ENCODE measurements around the gene TBCK. TPM values are rescaled to one million over a fixed set of nuclear protein-coding genes. Genes with fewer than 3 reads are reported as not detected.

Gene TBCK
- total RNA-seq, 1 experiment from 2014 or later = 22.3 TPM

DNA sequence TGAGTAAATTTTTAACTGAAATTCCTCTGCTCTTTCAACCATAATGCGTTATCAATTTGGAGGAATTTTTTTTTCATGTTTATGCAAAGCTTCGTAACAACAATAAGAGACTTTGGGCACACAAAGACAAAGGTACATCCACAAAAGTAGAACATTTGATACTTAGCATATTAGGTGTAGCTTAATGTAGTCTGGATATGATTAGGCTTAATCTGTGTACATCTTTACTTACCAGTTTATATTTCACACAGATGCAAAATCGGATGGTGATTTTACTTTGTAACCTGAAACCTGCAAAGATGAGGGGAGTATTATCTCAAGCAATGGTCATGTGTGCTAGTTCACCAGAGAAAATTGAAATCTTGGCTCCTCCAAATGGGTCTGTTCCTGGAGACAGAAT is 20.6 kb upstream of the TBCK start:
- RAD21 ChIA-PET (ENCODE audit: low non-redundant PET in 1 of 2, low total read pairs in 2 of 2, uncharacterized antibody in 2 of 2, unreplicated experiment in 2 of 2) = no interaction called here
- intact Hi-C loops (cut with micrococcal nuclease) = no loop called here

More for the DNA sequence above, 20.6 kb upstream of the TBCK start:
- no peak overlapping the region for H3K4me2 ChIP-seq (ENCODE audit: low read length)
- TF ChIP-seq ZBTB33 (IDR thresholded peaks at IDR 0.05; ENCODE audit: extremely low read depth, insufficient replicate concordance, low read length) = no peak
- TF ChIP-seq TCF7L2 (IDR thresholded peaks at IDR 0.05; ENCODE audit: borderline replicate concordance, extremely low read depth, insufficient read depth, insufficient read length) = no peak
- TF ChIP-seq YY1 (IDR thresholded peaks at IDR 0.05; ENCODE audit: extremely low read depth, insufficient replicate concordance, low read depth, low read length) = no peak
- no peak for TF ChIP-seq FOSL1 (IDR thresholded peaks at IDR 0.05; ENCODE audit: low read depth)
- TF ChIP-seq, protein P1, sequence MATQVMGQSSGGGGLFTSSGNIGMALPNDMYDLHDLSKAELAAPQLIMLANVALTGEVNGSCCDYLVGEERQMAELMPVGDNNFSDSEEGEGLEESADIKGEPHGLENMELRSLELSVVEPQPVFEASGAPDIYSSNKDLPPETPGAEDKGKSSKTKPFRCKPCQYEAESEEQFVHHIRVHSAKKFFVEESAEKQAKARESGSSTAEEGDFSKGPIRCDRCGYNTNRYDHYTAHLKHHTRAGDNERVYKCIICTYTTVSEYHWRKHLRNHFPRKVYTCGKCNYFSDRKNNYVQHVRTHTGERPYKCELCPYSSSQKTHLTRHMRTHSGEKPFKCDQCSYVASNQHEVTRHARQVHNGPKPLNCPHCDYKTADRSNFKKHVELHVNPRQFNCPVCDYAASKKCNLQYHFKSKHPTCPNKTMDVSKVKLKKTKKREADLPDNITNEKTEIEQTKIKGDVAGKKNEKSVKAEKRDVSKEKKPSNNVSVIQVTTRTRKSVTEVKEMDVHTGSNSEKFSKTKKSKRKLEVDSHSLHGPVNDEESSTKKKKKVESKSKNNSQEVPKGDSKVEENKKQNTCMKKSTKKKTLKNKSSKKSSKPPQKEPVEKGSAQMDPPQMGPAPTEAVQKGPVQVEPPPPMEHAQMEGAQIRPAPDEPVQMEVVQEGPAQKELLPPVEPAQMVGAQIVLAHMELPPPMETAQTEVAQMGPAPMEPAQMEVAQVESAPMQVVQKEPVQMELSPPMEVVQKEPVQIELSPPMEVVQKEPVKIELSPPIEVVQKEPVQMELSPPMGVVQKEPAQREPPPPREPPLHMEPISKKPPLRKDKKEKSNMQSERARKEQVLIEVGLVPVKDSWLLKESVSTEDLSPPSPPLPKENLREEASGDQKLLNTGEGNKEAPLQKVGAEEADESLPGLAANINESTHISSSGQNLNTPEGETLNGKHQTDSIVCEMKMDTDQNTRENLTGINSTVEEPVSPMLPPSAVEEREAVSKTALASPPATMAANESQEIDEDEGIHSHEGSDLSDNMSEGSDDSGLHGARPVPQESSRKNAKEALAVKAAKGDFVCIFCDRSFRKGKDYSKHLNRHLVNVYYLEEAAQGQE (IDR thresholded peaks at IDR 0.05; ENCODE audit: low read depth) = no peak
- TF ChIP-seq JUND (IDR thresholded peaks at IDR 0.05) = no peak
- TF ChIP-seq EZH2phosphoT487 (IDR thresholded peaks at IDR 0.05; ENCODE audit: borderline replicate concordance) = no peak
- TF ChIP-seq, protein P2, sequence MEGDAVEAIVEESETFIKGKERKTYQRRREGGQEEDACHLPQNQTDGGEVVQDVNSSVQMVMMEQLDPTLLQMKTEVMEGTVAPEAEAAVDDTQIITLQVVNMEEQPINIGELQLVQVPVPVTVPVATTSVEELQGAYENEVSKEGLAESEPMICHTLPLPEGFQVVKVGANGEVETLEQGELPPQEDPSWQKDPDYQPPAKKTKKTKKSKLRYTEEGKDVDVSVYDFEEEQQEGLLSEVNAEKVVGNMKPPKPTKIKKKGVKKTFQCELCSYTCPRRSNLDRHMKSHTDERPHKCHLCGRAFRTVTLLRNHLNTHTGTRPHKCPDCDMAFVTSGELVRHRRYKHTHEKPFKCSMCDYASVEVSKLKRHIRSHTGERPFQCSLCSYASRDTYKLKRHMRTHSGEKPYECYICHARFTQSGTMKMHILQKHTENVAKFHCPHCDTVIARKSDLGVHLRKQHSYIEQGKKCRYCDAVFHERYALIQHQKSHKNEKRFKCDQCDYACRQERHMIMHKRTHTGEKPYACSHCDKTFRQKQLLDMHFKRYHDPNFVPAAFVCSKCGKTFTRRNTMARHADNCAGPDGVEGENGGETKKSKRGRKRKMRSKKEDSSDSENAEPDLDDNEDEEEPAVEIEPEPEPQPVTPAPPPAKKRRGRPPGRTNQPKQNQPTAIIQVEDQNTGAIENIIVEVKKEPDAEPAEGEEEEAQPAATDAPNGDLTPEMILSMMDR (IDR thresholded peaks at IDR 0.05 in 2 of 3, conservative IDR thresholded peaks at IDR 0.05 in 1 of 3; ENCODE audit: borderline replicate concordance in 1 of 3, insufficient read depth in 1 of 3, low read depth in 2 of 3, low read length in 2 of 3) = no peak
- TF ChIP-seq EGR1 (IDR thresholded peaks at IDR 0.05; ENCODE audit: low read depth) = no peak
- no peak for TF ChIP-seq SIN3A (IDR thresholded peaks at IDR 0.05; ENCODE audit: low read depth)
- H3K79me2 ChIP-seq (ENCODE audit: insufficient read depth, low read length) = peaks cover 33% of the 10 kb centered on the region
- no peak overlapping the region for H3K4me3 ChIP-seq (replicated peaks in 1 of 2; ENCODE audit: low read depth in 1 of 2, low read length in 2 of 2)
- no peaks in the 10 kb centered on the region for H3K4me1 ChIP-seq (ENCODE audit: control insufficient read depth in 1 of 2, insufficient read depth in 2 of 2, low read length in 2 of 2)
- ATAC-seq = no peak
- ChIA-PET CTCF (no interaction called here), POLR2A (no interaction called here)
- DNase-seq (ENCODE audit: low read depth, low spot score) = no peak
- no peaks in the 10 kb centered on the region for H3K27me3 ChIP-seq (ENCODE audit: insufficient read depth, low read length)
- H2AFZ ChIP-seq (ENCODE audit: low read depth, low read length, poor library complexity, severe bottlenecking) = no peak overlapping the region
- H3K9me3 ChIP-seq (ENCODE audit: control insufficient read depth in 1 of 2, insufficient read depth in 1 of 2, low read depth in 1 of 2, low read length in 2 of 2) = no peaks in the 10 kb centered on the region
- H4K20me1 ChIP-seq (ENCODE audit: insufficient read depth) = no peaks in the 10 kb centered on the region
- no peak overlapping the region for H3K9ac ChIP-seq (ENCODE audit: low read length)
- H3K27ac ChIP-seq (ENCODE audit: low read depth, low read length) = no peak overlapping the region
- H3K9me2 ChIP-seq (ENCODE audit: insufficient read depth) = no peaks in the 10 kb centered on the region
- H3K36me3 ChIP-seq (ENCODE audit: control insufficient read depth in 1 of 2, insufficient read depth in 2 of 2, low read length in 2 of 2) = peaks cover 25 to 29% of the 10 kb centered on the region in 2 experiments; a peak in 3 of 4 replicates
- BruUV-seq (replicated peaks) = no TSS peak
